ENCODE results near the gene PLEKHM3.
A peak's percentile ranks its signal among the peaks of the same experiment; 100 is the strongest.

Gene PLEKHM3

GRCh38 chr2:207778298-207778882 lies 246.9 kb downstream of the PLEKHM3 start:
- no peak for DNase-seq

GRCh38 chr2:207777124-207777523 lies 248.2 kb downstream of the PLEKHM3 start:
- no peak for DNase-seq

- DNase-seq, result no peak
Observed at GRCh38 chr2:207775473-207775872, 249.9 kb downstream of the PLEKHM3 start.

GRCh38 chr2:207772844-207773205 lies 252.5 kb downstream of the PLEKHM3 start:
- DNase-seq, result no peak

GRCh38 chr2:207772081-207772843 lies 253.1 kb downstream of the PLEKHM3 start:
- peak in 1 of 2 donors; percentile 34 for DNase-seq

- no peak for DNase-seq
Observed at GRCh38 chr2:207771421-207771820, 253.9 kb downstream of the PLEKHM3 start.

Measured in stimulated activated CD4-positive, alpha-beta T cell treated with anti-CD3 and anti-CD28 coated beads, Interleukin-2, amount 100 ng/mL, for 48 hours (primary cell).